Neural cell (in vitro differentiated cells): ENCODE measurements around the gene SAMD4B.

Source experiments
- EP300 ChIP-seq: fragments of 450-650 bp; conservative IDR thresholded peaks from 2 replicates; pipeline ENCODE4 v1.6.1; 2014; ENCODE audit warnings: antibody characterized with exemption, mild to moderate bottlenecking, moderate library complexity; ENCODE audit not compliant: poor library complexity, severe bottlenecking
- EZH2 ChIP-seq: fragments of 200-600, 300-800 bp; shearing (Covaris generic), sonication (generic); IDR thresholded peaks from 2 replicates; pipeline ENCODE4 v1.6.1; 2014; ENCODE audit warnings: antibody characterized with exemption, low read length, borderline replicate concordance, mild to moderate bottlenecking; ENCODE audit not compliant: insufficient read depth, poor library complexity, severe bottlenecking
- MXI1 ChIP-seq: fragments of 450-650 bp; conservative IDR thresholded peaks from 2 replicates; pipeline ENCODE4 v1.6.1; 2014; ENCODE audit warnings: antibody characterized with exemption, mild to moderate bottlenecking; ENCODE audit not compliant: poor library complexity, severe bottlenecking
- RAD21 ChIP-seq: fragments of 450-650 bp; conservative IDR thresholded peaks from 2 replicates; pipeline ENCODE4 v1.6.1; 2014; ENCODE audit warnings: antibody characterized with exemption, mild to moderate bottlenecking, moderate library complexity
- TAF1 ChIP-seq: IDR thresholded peaks from 2 replicates; pipeline ENCODE4 v1.6.1; 2012; ENCODE audit warnings: low read depth
- TF ChIP-seq, protein P1 (sequence below): IDR thresholded peaks from 2 replicates; pipeline ENCODE4 v1.6.1; 2012; ENCODE audit warnings: borderline replicate concordance
- TF ChIP-seq, protein P2 (sequence below): fragments of 450-650 bp; IDR thresholded peaks from 2 replicates; pipeline ENCODE4 v1.5.1; 2014; ENCODE audit warnings: antibody characterized with exemption, mild to moderate bottlenecking, moderate library complexity; ENCODE audit not compliant: poor library complexity, severe bottlenecking

DNA sequence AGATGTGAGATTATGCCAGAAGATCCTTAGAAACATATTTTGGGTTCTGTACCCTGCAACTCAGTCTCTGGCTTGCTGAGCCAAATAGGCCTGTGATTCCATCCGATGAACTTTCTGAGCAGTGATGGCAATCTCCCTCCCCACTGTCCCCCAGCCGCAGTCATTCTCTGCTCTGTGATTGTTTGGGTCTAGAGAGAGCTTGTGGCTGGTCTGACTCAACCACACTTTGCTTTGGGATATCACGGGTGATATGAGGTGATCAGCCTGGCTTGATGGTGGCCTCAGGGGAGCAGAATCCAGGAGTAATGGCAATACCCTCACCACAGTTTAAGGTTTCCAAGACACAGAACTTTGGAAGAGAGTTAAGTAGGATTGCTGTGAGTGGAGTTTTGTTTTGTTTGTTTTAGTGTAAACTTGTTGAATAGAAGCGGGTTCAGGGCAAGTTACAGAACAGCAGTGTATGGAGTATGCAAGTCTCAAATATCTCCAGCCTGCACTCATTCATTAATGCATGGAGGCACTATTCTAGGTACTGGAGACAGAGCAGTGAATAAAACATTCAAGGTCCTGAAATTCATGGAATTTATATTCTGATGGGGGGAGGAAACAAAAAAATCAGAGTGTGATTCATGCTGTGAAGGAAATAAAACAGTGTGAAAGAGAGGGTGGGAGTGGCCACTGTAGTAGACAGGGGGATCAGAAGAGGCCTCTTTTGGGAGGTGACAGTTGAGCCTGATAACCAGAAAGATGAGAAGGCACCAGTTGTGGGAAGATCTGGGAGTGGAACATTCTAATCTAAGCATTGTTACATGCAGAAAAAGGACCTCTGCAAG lies 5.3 kb downstream of the SAMD4B start:
- no peak for TF ChIP-seq EZH2
- TF ChIP-seq TAF1: no peak
- TF ChIP-seq, protein P1, sequence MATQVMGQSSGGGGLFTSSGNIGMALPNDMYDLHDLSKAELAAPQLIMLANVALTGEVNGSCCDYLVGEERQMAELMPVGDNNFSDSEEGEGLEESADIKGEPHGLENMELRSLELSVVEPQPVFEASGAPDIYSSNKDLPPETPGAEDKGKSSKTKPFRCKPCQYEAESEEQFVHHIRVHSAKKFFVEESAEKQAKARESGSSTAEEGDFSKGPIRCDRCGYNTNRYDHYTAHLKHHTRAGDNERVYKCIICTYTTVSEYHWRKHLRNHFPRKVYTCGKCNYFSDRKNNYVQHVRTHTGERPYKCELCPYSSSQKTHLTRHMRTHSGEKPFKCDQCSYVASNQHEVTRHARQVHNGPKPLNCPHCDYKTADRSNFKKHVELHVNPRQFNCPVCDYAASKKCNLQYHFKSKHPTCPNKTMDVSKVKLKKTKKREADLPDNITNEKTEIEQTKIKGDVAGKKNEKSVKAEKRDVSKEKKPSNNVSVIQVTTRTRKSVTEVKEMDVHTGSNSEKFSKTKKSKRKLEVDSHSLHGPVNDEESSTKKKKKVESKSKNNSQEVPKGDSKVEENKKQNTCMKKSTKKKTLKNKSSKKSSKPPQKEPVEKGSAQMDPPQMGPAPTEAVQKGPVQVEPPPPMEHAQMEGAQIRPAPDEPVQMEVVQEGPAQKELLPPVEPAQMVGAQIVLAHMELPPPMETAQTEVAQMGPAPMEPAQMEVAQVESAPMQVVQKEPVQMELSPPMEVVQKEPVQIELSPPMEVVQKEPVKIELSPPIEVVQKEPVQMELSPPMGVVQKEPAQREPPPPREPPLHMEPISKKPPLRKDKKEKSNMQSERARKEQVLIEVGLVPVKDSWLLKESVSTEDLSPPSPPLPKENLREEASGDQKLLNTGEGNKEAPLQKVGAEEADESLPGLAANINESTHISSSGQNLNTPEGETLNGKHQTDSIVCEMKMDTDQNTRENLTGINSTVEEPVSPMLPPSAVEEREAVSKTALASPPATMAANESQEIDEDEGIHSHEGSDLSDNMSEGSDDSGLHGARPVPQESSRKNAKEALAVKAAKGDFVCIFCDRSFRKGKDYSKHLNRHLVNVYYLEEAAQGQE: no peak
- no peak for TF ChIP-seq EP300
- TF ChIP-seq, protein P2, sequence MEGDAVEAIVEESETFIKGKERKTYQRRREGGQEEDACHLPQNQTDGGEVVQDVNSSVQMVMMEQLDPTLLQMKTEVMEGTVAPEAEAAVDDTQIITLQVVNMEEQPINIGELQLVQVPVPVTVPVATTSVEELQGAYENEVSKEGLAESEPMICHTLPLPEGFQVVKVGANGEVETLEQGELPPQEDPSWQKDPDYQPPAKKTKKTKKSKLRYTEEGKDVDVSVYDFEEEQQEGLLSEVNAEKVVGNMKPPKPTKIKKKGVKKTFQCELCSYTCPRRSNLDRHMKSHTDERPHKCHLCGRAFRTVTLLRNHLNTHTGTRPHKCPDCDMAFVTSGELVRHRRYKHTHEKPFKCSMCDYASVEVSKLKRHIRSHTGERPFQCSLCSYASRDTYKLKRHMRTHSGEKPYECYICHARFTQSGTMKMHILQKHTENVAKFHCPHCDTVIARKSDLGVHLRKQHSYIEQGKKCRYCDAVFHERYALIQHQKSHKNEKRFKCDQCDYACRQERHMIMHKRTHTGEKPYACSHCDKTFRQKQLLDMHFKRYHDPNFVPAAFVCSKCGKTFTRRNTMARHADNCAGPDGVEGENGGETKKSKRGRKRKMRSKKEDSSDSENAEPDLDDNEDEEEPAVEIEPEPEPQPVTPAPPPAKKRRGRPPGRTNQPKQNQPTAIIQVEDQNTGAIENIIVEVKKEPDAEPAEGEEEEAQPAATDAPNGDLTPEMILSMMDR: no peak
- TF ChIP-seq MXI1: no peak
- TF ChIP-seq RAD21: no peak
